HG03521 (cell line): ENCODE results near the gene PRPF40A.
"Not testable (repeated sequence)": the region's sequence is repeated elsewhere in the genome, so short reads cannot be mapped to it uniquely, and the experiment has no call there.

ENCODE experiments used
- ATAC-seq: cut with Tn5 transposase; IDR thresholded peaks from one replicate; pipeline ENCODE4 v1.9.1; 2021; ENCODE audit warnings: mild to moderate bottlenecking, moderate library complexity; ENCODE audit not compliant: unreplicated experiment

PRPF40A gene

GRCh38 chr2:152717228-152718075, at the start of gene PRPF40A:
PRPF40A (minus strand) TSS chr2:152717461; CDS start chr2:152717439, 22 bp downstream.
- ATAC-seq: peak; percentile 71

- ATAC-seq: no peak
These were observed 49.7 kb upstream of the PRPF40A start for GRCh38 chr2:152766928-152767327.

GRCh38 chr2:152763651-152764050, 46.4 kb upstream of the PRPF40A start:
- no peak for ATAC-seq

GRCh38 chr2:152763208-152763607, 45.9 kb upstream of the PRPF40A start:
- ATAC-seq: not testable (repeated sequence)

- ATAC-seq: no peak
These were observed 44.9 kb upstream of the PRPF40A start for GRCh38 chr2:152762202-152762601.

GRCh38 chr2:152761214-152761613, 44.0 kb upstream of the PRPF40A start:
- ATAC-seq: no peak

- ATAC-seq: no peak
These were observed 42.2 kb upstream of the PRPF40A start for GRCh38 chr2:152759290-152760072.

GRCh38 chr2:152755029-152755428, 37.8 kb upstream of the PRPF40A start:
- ATAC-seq: no peak

- not testable (repeated sequence) for ATAC-seq
These were observed 30.5 kb upstream of the PRPF40A start for GRCh38 chr2:152747751-152748150.

GRCh38 chr2:152743002-152743401, 25.7 kb upstream of the PRPF40A start:
- peak; percentile 46 for ATAC-seq

GRCh38 chr2:152740743-152741328, 23.6 kb upstream of the PRPF40A start:
- ATAC-seq: peak; percentile 83

GRCh38 chr2:152739705-152740104, 22.4 kb upstream of the PRPF40A start:
- ATAC-seq: not testable (repeated sequence)

GRCh38 chr2:152738438-152738837, 21.2 kb upstream of the PRPF40A start:
- no peak for ATAC-seq

- not testable (repeated sequence) for ATAC-seq
These were observed 20.2 kb upstream of the PRPF40A start for GRCh38 chr2:152737509-152737908.

GRCh38 chr2:152730591-152731333, 13.5 kb upstream of the PRPF40A start:
- ATAC-seq: peak; percentile 79

GRCh38 chr2:152729844-152730243, 12.6 kb upstream of the PRPF40A start:
- no peak for ATAC-seq

GRCh38 chr2:152723918-152724317, 6.7 kb upstream of the PRPF40A start:
- ATAC-seq: no peak

GRCh38 chr2:152722639-152723038, 5.4 kb upstream of the PRPF40A start:
- ATAC-seq: not testable (repeated sequence)

GRCh38 chr2:152720794-152721193, 3.5 kb upstream of the PRPF40A start:
- ATAC-seq: no peak

GRCh38 chr2:152718909-152719645, 1.8 kb upstream of the PRPF40A start:
- ATAC-seq: no peak
